ENCODE data around the gene MRPS18A. TPM values are rescaled to one million over a fixed set of nuclear protein-coding genes. Genes with fewer than 3 reads are reported as not detected.

MRPS18A gene
- total RNA-seq (2014; rRNA removed; shearing (Covaris generic)) = 70.7 and 77.8 TPM in 2 replicates

- DNase-seq (ENCODE audit: low read depth) = peak; percentile 89
These were observed at the start of gene MRPS18A for GRCh38 chr6:43687437-43688347. TSS of gene MRPS18A (minus strand) at chr6:43687791. CDS start at chr6:43687779, 12 bp downstream.

- no peak for DNase-seq (ENCODE audit: low read depth)
These were observed 49.3 kb upstream of the MRPS18A start for GRCh38 chr6:43736844-43737243.

GRCh38 chr6:43736211-43736786 is 48.7 kb upstream of the MRPS18A start:
- DNase-seq (ENCODE audit: low read depth) = no peak

DNA sequence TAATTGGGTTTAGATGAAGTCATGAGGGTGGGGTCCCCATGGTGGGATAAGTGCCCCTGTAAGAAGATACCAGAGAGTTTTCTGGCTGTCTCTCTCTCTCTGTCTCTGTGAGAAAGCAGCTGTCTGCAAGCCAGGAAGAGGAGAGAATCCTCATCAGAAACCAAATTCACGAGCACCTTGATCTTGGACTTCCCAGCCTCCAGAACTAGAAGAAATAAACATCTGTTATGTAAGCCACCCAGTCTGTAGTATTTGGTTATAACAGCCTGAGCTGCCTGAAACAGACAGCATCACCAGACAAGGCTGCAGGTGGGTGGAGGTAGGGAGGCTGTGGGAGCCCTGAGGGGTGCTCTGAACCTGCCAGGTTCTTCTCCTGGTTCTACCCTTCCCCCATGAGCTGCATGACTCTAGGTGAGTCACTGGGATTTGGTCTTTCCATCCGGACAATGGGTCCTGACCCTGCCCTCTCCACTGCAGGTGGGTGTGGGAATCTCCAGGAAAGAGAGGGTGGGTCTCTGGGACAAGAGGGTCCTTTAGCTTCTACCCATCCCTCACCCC is 48.1 kb upstream of the MRPS18A start:
- no peak for DNase-seq (ENCODE audit: low read depth)

DNA sequence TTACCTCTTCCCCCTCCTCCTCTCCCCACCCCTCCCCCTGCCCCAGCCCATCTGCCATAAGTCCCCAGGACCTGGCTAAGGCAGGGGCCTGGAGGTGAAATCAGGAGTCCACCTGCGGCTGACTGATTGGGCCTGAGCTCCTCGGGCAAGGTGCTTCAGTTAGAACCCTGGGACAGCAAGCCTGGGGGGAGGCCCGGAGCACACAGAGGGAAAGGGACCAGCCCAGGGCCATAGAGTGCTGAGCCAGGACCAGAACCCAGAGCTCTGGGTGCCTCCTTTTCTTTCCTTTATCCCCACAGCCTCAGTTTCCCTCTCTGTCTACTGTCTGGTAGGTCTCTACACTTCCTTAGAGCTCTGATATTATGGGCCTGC is 46.7 kb upstream of the MRPS18A start:
- DNase-seq (ENCODE audit: low read depth) = no peak

- no peak for DNase-seq (ENCODE audit: low read depth)
These were observed 46.1 kb upstream of the MRPS18A start for GRCh38 chr6:43733471-43734293.

GRCh38 chr6:43730634-43731033 is 43.0 kb upstream of the MRPS18A start:
- no peak for DNase-seq (ENCODE audit: low read depth)

- no peak for DNase-seq (ENCODE audit: low read depth)
These were observed 41.9 kb upstream of the MRPS18A start for GRCh38 chr6:43729537-43729936.

DNA sequence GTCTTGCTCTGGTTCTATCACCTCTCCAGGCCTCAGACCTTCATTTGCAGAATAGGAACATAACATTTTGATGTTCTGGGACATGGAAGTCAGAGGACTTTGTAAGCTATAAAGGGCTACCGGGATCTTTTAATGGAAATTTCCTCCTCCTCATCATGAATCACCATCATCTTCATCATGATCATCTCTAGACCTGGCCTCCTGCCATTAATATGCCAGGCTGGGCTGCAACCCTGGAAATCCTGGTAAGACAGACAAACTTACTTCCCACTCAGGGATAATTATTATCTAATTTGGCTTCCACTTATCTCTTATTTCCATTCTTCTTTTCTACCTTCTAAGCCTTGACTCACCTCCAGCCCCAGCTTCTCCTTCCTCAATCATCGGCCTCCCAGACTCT is 41.0 kb upstream of the MRPS18A start:
- DNase-seq (ENCODE audit: low read depth) = no peak

DNA sequence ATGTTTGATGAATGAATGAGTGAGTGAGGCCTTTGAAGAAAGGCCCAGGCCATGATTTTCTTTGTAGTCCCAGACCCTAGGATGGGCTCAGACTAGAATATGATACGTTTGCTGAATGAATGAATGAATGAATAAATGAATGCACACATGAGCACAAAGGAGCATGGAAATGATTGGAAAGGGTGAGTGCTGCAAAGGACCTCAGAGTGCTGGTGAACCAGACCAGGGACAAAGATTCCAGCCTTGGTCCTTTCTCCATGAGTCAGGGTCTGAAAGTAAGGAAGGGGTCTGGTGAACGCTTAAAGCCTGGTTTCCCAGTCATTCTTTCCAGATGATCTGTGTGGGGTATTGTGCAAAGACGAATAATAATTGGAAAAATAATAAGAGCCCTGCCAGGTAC is 40.0 kb upstream of the MRPS18A start:
- DNase-seq (ENCODE audit: low read depth) = no peak

DNA sequence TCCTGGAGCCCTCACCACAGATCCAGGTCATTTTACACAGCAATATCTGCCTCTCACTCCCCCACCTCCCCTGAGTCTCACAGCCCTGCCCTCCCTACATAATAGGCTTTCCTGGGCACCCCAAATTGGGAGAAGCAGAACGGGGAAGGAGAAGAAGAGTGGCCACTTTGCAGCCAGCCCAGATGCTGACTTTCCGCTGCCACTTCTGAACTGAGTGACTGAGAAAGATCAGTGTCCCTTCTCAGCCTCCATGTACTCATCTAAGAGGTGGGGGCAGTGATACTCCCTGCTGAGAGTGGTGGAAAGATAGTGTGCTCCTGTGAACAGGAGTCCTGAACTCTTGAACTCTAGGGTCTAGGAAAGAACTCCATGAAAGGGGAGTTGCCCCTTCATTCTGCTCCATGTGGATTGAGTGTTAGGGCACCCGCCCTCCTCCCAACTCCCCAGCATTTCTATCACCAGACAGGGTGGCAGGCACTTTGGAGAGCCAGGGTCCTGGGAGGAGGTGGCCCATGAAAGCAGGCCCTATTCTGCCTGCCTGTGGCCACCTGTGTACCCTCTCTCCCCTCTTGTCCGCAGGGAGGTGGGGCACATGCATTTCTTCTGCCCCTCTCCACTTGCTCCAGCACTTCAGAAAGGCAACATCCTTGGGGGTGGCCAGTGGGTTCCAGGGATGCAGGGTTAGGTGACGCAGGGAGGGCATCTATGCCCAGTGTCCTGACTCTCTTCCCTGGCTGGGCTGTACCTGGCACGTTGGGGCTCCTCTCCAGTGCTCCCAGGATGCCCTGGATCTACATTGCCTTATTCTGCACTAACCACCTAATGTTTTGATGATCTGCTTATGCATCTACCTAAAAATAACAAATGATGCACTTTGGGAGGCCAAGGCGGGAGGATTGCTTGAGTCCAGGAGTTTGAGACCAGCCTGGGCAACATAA is 38.3 kb upstream of the MRPS18A start:
- DNase-seq (ENCODE audit: low read depth) = no peak

DNA sequence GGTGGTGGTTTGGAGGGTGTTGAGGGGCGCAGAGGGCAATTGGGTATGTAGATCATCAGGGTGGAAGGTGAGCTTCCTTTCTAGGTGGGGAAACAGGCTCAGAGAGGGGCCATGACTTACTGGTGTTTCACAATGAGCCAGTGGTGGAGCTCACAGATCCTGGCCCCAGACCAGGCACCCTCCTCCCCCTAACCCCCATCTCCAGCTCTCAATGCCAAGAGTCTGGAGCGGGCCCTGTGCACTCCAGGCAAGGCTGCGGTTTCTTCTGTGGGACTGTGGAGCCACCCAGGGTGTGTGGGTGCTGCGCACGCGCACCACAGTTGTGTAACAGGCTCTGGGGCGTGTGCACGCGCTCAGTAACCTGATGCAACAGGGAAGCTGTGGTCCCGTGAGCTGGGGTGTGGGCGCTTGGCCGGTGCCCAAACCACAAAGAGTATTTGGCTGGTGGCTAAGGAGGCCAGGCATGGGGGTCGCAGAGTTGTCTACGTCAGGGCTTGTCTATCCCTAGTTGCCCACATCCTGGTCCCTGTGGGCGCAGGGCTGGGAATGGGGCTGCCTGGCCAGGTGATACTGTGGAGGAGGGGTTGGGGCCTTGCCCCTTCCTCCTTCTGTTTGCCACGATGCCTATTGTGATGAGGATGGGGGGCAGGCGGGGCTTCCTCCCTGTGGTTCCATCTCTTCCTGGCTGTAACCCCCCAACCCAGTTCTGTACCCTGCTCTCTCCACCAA is 37.5 kb upstream of the MRPS18A start:
- DNase-seq (ENCODE audit: low read depth) = peak; percentile 97

DNA sequence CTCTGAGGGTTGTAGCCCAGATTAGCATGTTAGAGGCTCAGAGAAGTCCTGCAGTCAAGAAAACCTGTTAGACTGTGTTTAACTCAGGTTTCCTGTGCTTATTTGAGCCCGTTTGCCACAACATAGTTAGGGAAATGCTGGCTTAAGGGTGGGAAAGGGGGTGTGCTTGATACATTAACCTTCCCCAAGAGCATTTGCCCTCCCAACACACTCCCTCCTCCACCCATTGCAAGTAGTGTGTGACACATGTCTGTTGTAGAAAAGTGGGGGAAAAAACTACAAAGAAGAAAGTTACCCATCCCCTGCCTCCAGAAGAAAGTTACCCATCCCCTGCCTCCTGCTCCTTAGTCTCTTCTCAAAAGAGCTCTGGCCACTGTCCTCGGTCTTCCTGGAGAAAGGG is 36.8 kb upstream of the MRPS18A start:
- no peak for DNase-seq (ENCODE audit: low read depth)

DNA sequence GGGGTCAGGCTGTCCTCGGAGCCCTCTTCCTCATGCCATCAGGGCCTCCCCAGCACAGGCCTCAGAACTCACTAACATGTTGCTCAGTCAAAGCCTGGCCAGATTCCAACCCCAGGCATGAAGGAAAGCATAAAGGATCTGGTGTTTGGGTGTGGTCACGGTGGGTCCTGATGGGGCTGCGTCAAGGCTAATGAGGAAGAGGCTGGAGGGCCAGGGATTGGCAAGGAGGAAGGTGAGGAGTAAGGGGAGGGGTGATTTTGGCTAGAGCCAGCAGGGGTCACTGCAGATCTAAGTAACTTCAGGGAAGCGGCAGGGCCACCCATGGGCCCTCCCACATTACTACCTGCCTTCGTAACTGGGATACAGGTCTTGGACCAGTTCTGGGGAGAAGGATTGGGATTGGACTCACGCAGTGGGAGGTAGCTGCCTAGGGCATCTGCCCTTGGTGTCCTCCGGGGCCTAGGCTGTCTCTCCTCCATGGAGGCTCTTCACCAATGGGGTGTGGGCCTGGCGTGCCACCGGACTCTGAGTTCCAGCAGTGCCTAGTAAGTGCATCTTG is 36.2 kb upstream of the MRPS18A start:
- peak; percentile 82 for DNase-seq (ENCODE audit: low read depth)

DNA sequence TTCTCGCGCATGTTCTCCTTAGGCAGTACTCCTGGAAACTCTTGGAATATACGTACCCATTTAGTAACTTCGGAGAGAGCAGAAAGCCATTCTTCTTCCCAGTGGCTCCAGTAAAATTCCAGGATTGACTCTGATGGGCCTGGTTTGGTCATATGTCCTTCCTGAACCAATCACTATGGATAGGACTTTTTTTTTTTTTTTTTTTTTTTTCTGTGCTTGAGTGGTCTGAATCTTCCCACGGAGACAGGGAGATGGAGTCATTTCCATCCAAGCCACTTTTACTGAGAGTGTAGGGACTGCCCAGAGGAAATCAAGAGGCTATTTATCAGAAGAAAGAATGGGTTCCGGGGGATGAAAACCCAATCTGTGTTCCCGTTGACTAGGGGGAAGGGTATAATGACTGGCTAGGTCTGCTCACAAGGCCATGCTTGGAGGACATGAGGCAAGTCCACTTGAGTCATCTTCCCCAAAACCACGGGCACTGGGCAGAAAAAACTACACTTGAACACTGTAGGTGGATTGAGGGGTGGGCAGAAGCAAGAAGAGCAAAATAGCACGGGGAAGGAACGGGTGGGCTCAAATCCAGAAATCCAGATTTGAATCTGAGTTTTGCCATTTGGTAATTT is 35.4 kb upstream of the MRPS18A start:
- DNase-seq (ENCODE audit: low read depth) = no peak

DNA sequence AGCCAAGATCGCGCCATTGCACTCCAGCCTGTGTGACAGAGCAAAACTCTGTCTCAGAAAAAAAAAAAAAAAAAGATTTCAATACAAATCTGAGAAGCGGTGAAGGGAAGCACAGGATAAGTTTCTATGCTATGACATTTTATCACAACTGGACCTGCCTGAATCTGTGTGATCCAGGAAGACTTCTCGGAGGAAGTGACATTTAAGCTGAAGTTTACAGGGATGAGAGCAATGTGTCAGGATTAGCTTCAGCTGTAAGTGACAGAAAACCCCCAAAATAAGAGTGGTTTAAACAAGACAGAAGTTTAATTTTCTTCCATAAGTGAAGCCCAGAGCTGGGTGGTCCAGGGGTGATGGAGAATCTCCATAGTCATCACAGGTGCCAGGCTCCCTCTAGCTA is 33.4 kb upstream of the MRPS18A start:
- DNase-seq (ENCODE audit: low read depth) = no peak

- DNase-seq (ENCODE audit: low read depth) = no peak
These were observed 31.9 kb upstream of the MRPS18A start for GRCh38 chr6:43719511-43719910.

DNA sequence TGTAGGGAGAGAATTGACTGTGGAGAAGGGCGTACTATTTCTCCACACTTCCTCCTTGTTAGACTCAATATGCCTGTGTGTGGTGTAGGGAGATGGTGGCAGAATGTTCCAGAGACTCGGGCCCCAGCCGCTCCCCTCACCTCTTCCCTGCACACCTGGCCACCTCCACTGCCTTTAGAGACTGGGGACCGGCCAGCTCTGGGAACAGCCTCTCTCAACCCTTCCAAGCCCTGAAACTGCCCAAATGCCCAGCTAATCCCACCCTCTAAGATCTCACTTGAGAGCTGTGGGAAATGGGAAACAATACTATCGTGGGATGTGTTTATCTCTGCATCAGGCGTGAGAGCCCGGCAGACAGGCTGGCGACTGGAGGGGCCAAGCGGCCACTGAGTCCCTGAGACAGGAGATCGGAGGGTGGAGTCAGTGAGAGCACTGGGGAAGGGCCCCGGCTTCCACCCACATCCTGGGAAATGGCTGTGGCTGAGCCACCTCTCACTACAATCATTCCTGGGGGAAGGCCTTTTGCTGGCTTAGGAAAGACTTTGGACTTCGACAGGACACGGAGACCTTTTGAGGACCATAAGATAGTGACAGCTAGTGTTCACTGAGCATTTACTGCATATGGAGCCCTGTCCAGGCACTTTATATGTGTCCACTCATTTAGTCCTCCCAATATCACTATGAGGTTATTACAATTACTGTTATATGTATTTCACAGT is 31.0 kb upstream of the MRPS18A start:
- DNase-seq (ENCODE audit: low read depth) = no peak

- no peak for DNase-seq (ENCODE audit: low read depth)
These were observed 30.2 kb upstream of the MRPS18A start for GRCh38 chr6:43717822-43718221.

Data from Daoy (cell line).